NCI-H128 (cell line): ENCODE measurements around the gene DPH3.

Source experiments
- DNase-seq: peaks from one replicate; lab custom pipeline; 2025; ENCODE audit not compliant: unreplicated experiment; lab: John Stamatoyannopoulos, UW

Gene DPH3

DNA sequence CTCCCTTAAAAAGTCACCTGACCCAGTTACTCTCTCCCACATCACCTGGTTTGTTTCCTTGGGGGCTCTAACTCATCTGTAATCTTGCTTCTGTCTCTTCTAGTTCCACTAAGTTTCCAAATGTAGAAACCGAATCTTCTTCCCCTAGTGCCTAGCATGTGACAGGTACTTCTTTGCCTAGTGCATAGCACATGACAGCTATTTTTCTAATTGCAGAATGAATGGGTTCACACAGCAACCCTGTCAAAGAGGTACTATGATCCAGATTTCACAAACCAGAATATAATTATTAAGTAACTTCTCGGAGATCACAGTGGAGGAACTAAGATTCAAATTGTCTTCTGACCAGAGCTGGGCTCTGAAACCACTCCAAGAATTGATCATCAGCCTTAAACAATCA, 7.4 kb downstream of the DPH3 start:
- no peak for DNase-seq

GRCh38 chr3:16255726-16256125, 9.0 kb downstream of the DPH3 start:
- DNase-seq: no peak

DNA sequence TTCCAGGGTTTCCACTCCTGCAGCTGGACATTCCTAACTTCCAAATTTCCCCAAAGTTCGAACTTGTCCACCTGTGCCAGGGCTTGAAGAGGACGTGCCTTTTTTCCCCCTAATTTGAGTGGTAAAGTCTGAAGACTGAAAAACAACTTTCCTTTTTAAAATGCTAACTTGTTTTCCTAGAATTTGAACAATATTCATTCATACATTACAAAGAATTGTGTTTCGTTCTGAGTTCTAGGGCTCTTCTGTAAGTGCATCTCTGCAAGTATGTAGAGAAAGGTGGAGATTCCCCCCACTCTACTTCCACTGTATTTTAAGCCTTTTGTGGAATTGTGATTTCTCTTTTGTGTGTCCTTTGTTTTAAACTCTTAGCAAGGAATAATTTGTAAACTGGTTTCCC, 9.4 kb downstream of the DPH3 start:
- no peak for DNase-seq

- no peak for DNase-seq
Measured at GRCh38 chr3:16254916-16255315, 9.8 kb downstream of the DPH3 start.

DNA sequence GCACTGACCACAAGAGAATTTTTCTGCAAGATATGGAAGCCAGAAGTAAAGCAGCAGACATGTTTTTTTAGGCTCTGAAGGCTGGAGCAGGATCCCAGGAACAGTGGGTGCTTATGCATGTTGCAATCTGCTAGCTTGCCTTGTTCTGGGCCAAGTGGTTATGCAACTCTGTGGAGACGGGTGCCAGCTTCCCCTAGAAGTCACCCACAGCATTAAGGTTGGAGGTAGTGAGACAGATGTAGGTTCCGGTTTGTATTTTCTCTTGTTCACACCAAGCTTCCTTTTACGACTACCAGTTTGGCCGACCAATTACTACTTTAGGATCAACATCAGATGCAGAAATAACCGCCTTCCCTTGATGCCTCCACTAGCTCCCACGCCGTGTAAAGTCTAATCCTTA, 11.1 kb downstream of the DPH3 start:
- no peak for DNase-seq

DNA sequence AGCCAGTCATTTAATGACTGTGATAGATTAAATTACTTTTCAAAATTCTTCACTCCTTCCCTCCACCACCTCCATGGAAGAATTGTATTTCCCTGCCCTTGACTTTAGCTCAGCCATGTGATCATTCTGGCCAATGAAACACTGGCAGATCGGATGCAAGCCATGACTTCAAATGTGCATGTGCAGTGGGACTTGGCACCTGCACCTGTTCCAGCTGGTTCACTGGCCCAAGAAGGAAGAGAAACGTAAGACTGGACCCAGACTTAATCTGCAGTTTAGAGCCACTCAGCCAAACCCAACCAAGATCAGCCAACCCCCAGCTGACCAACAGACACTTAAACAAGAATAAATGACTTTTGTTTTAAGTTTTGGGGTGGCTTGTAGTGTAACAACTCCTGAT, 11.8 kb downstream of the DPH3 start:
- no peak for DNase-seq

- no peak for DNase-seq
Measured at GRCh38 chr3:16252243-16252978, 12.3 kb downstream of the DPH3 start.

GRCh38 chr3:16251316-16252085, 13.2 kb downstream of the DPH3 start:
- DNase-seq: no peak

DNA sequence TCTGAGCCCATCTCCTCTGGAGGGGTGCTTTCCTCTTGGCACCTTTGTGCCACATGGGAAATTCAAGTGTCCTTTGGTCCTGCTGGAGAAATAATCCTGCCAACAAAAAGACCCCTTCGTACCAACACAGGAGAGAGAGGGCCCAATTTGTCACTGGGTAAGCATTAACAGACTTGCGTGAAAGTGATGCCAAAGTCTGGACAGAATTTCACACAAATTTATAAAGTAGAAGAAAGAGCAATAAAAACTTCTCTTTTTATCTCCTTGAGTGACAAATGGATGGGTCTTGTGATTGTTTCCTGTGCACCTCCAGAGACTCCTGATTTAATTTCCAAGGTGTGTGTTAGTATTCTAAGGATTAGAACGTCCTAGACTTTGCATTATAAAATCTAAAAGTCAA, 14.9 kb downstream of the DPH3 start:
- DNase-seq: no peak

DNA sequence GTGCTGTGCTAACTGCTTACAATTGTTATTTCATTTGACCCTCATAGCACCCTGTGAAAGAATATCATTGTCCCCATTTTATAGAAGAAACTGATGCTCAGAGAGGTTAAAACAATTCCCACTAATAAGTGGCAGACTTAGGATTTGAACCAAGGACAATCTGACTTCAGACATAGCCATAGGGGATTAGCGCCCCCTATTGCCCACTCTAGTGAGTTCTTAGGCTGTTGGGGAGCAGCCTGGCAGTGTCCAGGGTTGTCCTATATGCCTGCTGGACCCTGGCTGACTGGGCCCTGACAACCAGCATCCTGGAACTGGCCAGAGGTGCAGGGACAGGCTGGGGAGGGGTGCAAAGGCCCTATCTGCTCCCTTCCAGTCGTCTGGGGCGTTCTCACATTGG, 15.4 kb downstream of the DPH3 start:
- no peak for DNase-seq

- no peak for DNase-seq
Measured at GRCh38 chr3:16248556-16248955, 16.2 kb downstream of the DPH3 start.

GRCh38 chr3:16247282-16248061, 17.3 kb downstream of the DPH3 start:
- peak; percentile 61 for DNase-seq

DNA sequence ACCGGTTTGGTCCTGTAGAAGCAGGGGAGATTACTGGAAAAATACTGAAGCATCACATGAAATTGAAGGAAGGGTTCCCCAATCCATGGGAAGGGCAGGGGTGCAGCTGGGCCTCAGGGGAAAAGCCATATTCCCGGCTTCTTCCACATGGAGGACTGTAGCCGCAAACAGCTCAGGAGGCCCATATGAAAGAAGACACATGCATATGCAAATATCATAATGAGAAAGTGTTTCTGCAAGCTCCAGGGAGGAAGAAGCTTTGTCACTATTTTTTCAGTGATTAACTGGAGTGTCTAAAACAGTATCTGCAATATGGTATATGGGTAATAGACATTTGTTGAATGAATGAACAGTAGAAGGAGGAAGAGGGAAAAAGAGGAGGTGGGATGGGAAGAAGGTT, 19.1 kb downstream of the DPH3 start:
- no peak for DNase-seq

- no peak for DNase-seq
Measured at GRCh38 chr3:16243706-16244490, 20.8 kb downstream of the DPH3 start.

- no peak for DNase-seq
Measured at GRCh38 chr3:16242177-16242576, 22.6 kb downstream of the DPH3 start.

- no peak for DNase-seq
Measured at GRCh38 chr3:16241225-16241624, 23.5 kb downstream of the DPH3 start.

DNA sequence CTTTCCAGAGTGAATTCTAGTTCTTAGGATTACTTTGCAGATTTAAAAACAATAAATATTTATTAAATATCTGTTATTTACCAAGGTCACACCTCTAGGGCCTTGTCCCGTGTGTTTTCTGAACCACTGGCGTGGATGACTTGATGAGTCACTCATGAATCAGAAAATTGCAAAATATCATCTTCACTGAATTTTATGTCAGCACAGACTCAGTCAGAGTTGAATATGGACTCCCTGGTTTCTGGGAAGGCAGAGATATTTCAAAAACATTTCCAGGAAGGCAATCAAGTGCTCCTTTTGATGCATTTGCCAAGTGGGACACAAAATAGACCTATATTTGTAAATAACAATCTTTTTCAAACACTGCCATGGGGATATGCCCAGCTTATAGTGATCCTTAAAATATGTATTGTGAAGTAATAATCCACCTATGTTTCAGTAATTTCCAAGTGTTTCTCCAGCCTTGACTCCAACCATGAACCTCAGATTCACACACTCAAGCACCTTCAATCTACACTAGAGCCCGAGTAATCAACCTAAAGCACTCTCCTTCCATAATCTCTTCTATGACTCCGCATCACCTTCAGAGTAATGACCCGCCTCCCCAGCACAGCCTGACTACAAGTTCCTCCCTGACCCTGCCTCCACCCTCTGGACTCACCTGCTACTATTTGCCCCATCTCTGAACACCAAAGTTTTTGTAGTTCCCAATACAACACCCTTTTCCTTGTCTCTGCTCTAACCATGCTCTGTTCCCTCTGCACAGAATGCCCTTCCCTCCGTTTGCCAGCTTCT, 24.3 kb downstream of the DPH3 start:
- no peak for DNase-seq

GRCh38 chr3:16239780-16240179, 25.0 kb downstream of the DPH3 start:
- DNase-seq: no peak

DNA sequence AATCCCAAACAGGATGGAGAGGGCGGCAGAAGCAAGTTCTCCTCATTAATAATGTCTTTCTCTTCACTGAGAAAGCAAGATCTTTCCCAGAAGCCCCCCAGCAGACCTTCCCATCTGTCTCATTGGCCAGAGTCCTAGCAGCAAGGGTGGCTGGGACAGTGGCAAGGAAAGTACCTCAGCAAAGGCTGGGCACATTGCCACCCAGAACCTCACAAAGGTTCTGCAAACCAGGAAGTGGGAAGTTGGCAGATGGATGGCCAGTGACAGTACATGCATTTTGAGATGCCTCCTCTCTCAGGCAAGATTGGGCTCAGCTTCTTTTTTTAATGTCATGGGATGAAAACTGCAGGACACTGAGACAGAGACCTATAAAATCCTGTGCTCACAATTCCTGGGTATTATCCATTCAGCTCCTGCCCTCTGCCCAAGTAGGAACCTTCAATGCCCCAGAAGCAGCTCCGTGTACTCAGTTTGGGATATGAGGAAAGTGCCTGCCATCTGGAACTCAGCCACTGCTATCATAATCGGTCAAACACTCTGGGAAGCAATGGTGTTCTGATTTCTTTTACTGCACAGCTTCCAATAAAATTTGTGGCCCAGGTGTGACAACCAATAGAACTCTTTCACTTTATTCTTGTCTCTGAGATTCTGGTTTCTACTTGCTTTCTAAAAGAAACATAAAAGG, 25.5 kb downstream of the DPH3 start:
- no peak for DNase-seq
